NB4 (cell line): ENCODE results near the gene PHETA1.

Experiments used
- DNase-seq: peaks from one replicate; pipeline ENCODE4 v3.0.0; 2010; ENCODE audit warnings: low read depth
- H3K4me3 ChIP-seq: one replicate; pipeline ENCODE4 v1.5.1; 2011; ENCODE audit warnings: mild to moderate bottlenecking, low read depth, low read length, moderate library complexity
- MYC ChIP-seq: IDR thresholded peaks from 2 replicates; pipeline ENCODE4 v1.6.1; 2011; ENCODE audit warnings: low read depth, low read length
- POLR2A ChIP-seq: IDR thresholded peaks from 2 replicates; pipeline ENCODE4 v1.6.1; 2011; ENCODE audit warnings: mild to moderate bottlenecking; ENCODE audit not compliant: insufficient read length; ENCODE audit errors: extremely low read depth
- TF ChIP-seq, protein P1 (sequence below): IDR thresholded peaks from one replicate; pipeline ENCODE4 v1.5.1; 2012; ENCODE audit warnings: low read depth, low read length
- TF ChIP-seq, protein P2 (sequence below): IDR thresholded peaks from 2 replicates; pipeline ENCODE4 v1.6.1; 2011; ENCODE audit warnings: low read depth, low read length

PHETA1 gene

DNA sequence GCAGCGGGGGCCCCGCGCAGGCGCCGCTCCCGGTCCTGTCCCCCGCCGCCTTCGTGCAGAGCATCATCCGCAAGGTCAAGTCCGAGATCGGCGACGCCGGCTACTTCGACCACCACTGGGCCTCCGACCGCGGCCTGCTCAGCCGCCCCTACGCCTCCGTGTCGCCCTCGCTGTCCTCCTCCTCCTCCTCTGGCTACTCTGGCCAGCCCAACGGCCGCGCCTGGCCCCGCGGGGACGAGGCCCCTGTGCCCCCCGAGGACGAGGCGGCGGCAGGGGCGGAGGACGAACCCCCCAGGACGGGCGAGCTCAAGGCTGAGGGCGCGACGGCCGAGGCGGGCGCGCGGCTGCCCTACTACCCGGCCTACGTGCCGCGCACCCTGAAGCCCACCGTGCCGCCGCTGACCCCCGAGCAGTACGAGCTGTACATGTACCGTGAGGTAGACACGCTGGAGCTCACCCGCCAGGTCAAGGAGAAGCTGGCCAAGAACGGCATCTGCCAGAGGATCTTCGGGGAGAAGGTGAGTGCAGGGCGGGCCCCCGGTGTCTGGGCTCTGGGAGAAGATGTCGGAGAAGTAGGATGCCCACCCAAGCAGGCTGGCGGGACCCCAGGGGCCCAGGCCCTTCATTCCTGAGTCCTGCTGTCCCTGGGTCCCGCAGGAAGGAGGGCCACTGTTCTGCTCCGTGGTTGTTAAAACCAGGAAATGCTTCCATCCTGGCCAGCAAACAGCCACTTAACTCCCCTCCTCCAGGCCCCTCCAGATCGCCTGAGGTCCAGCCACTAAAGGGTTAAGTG is 48.4 kb downstream of the PHETA1 start:
- DNase-seq: no peak
- TF ChIP-seq, protein P1, sequence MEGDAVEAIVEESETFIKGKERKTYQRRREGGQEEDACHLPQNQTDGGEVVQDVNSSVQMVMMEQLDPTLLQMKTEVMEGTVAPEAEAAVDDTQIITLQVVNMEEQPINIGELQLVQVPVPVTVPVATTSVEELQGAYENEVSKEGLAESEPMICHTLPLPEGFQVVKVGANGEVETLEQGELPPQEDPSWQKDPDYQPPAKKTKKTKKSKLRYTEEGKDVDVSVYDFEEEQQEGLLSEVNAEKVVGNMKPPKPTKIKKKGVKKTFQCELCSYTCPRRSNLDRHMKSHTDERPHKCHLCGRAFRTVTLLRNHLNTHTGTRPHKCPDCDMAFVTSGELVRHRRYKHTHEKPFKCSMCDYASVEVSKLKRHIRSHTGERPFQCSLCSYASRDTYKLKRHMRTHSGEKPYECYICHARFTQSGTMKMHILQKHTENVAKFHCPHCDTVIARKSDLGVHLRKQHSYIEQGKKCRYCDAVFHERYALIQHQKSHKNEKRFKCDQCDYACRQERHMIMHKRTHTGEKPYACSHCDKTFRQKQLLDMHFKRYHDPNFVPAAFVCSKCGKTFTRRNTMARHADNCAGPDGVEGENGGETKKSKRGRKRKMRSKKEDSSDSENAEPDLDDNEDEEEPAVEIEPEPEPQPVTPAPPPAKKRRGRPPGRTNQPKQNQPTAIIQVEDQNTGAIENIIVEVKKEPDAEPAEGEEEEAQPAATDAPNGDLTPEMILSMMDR: no peak
- TF ChIP-seq POLR2A: no peak
- TF ChIP-seq, protein P2, sequence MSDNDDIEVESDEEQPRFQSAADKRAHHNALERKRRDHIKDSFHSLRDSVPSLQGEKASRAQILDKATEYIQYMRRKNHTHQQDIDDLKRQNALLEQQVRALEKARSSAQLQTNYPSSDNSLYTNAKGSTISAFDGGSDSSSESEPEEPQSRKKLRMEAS: no peak
- TF ChIP-seq MYC: no peak
- H3K4me3 ChIP-seq: no peak overlapping the region

DNA sequence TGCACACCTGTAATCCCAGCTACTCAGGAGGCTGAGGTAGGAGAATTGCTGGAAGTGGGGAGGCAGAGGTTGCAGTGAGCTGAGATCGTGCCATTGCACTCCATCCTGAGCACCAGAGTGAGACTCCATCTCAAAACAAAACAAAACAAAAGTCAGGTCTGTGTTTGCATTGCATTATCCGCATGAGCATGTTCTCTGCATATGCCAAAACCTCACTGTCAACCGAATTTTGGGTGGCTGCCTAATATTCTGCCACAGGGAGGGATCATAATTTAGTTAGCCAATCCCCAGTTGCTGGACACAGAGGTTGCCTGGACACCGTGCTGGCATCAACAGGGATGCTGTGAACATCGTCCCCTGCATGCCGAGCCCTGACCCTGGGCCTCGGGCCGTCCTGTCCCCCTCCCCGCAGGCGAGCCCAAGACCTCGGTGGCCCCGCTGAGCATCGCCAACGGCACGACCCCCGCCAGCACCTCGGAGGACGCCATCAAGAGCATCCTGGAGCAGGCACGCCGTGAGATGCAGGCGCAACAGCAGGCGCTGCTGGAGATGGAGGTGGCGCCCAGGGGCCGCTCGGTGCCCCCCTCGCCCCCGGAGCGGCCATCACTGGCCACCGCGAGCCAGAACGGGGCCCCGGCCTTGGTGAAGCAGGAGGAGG is 49.2 kb downstream of the PHETA1 start:
- no peak for DNase-seq
- no peak overlapping the region for H3K4me3 ChIP-seq
- TF ChIP-seq POLR2A: no peak
- TF ChIP-seq, protein P1: no peak
- TF ChIP-seq, protein P2: no peak
- no peak for TF ChIP-seq MYC

DNA sequence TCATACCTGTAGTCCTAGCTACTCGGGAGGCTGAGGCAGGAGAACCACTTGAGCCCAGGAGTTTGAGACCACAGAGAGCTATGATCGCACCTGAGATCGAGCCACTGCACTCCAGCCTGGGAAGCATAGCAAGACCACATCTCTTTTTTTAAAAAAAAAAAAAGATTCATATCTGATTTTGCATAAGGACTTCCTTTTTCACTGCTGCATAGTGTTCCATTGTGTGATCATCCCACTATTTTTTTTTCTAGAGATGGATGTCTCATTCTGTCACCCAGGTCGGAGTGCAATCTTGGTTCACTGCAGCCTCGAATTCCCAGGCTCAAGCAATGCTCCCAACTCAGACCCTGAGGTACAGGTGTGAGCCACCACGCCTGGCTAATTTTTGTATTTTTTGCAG is 50.4 kb downstream of the PHETA1 start:
- TF ChIP-seq MYC (no peak), POLR2A (no peak)
- TF ChIP-seq, protein P1: no peak
- TF ChIP-seq, protein P2: no peak
- no peak for DNase-seq
- no peak overlapping the region for H3K4me3 ChIP-seq

DNA sequence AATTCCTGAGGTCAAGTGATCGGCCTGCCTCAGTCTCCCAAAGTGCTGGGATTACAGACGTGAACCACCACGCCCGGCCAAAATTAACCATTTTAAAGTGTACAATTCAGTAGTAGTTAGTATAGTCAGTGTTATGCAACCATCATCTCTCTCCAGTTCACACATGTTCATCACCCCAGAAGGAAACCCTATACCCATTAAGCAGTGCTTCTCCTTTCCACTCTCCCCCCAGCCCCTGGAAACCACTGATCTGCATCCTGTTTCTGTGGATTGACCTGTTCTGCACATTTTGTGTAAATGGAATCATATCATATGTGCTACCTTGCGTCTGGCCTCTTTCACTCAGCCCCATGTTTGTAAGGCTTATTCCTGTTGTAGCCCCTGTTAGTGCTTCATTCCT is 52.2 kb downstream of the PHETA1 start:
- TF ChIP-seq, protein P1: no peak
- no peak for TF ChIP-seq MYC
- TF ChIP-seq, protein P2: no peak
- TF ChIP-seq POLR2A: no peak
- DNase-seq: peak; percentile 63

DNA sequence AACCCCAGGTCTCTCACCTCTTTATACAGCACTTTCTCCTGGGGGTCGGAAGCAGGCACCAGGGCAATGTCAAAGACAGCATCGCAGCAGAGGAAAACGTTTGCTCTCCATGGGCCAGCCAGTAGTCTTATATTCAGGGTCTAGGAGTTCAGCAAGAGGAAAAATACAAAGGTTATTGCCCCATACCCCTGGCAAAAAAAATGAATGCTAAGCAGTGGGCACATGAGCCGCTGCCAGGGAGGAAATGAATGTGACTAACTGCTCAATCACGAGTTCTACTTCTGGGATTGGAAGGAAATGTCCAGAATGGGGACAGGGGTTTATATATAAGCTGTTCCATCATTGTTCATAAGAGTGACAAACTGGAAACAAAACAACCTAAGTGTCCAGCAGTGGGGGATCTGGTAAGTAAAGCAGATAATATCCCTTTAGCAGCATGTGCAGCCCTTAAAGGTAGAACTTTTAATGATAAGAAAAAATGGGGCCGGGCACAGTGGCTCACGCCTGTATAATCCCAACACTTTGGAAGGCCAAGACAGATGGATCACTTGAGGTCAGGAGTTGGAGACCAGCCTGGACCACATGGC is 53.8 kb downstream of the PHETA1 start:
- TF ChIP-seq, protein P1: no peak
- no peak for TF ChIP-seq POLR2A
- TF ChIP-seq, protein P2: no peak
- no peak for TF ChIP-seq MYC
- H3K4me3 ChIP-seq: no peak overlapping the region
- peak; percentile 34 for DNase-seq

More for the DNA sequence above, 52.2 kb downstream of the PHETA1 start:
- H3K4me3 ChIP-seq: no peak overlapping the region
